SK-N-MC (cell line): ENCODE results near the gene ZNF654.

Experiments
- EZH2 ChIP-seq: fragments of 200-600 bp; sonication (generic); IDR thresholded peaks from one replicate; pipeline ENCODE4 v1.6.1; 2017; ENCODE audit warnings: antibody characterized with exemption
- POLR2AphosphoS5 ChIP-seq: IDR thresholded peaks from 2 replicates; pipeline ENCODE4 v1.6.1; 2012; ENCODE audit warnings: mild to moderate bottlenecking, low read depth, low read length, borderline replicate concordance

DNA sequence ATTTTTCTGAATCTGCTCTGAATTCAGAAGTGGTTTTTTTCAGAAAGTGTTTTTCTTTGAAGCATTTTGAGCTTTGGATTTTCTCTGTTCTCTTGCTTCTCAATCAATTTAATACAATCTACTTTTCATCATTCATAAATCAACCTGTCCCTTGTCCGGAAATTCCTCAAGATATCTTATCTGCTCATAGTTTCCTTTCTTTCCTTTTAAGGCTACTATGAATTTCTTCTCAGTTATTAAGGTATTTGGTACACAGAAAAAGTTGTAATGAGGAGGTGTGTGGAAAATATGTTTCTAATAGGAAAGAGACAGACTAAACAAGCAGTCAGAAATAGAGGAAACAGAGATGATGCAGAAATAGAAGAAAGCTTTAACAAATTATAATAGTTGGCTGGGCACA lies 14.6 kb upstream of the ZNF654 start:
- no peak for TF ChIP-seq POLR2AphosphoS5
- no peak for TF ChIP-seq EZH2
